HEK293 (cell line): ENCODE measurements around the gene ALG12.

Experiments
- BCL11A ChIP-seq: fragments of 450-650 bp; formaldehyde crosslinking; IDR thresholded peaks from 2 replicates; pipeline ENCODE4 v1.5.1; 2016; ENCODE audit warnings: low read depth, missing biosample characterization, missing genetic modification characterization
- CTCF ChIP-seq: fragments of 450-650 bp; formaldehyde crosslinking; IDR thresholded peaks from 2 replicates; pipeline ENCODE4 v1.5.1; 2016; ENCODE audit warnings: missing biosample characterization, missing genetic modification characterization
- GFI1B ChIP-seq: fragments of 450-650 bp; formaldehyde crosslinking; IDR thresholded peaks from 2 replicates; pipeline ENCODE4 v1.5.1; 2016; ENCODE audit warnings: missing biosample characterization, missing genetic modification characterization
- GLI4 ChIP-seq: fragments of 450-650 bp; formaldehyde crosslinking; IDR thresholded peaks from 2 replicates; pipeline ENCODE4 v1.5.1; 2016; ENCODE audit warnings: missing biosample characterization, missing genetic modification characterization
- MEIS1 ChIP-seq: sonication (generic); formaldehyde crosslinking; IDR thresholded peaks from 2 replicates; pipeline ENCODE4 v1.8.1; 2022; ENCODE audit warnings: missing genetic modification reagents, mild to moderate bottlenecking, borderline replicate concordance
- SCRT1 ChIP-seq: fragments of 450-650 bp; formaldehyde crosslinking; IDR thresholded peaks from 2 replicates; pipeline ENCODE4 v1.5.1; 2016; ENCODE audit warnings: missing biosample characterization, missing genetic modification characterization, borderline replicate concordance
- WT1 ChIP-seq: fragments of 450-650 bp; formaldehyde crosslinking; IDR thresholded peaks from 2 replicates; pipeline ENCODE4 v1.5.1; 2016; ENCODE audit warnings: missing biosample characterization, missing genetic modification characterization
- ZBTB10 ChIP-seq: fragments of 450-650 bp; formaldehyde crosslinking; IDR thresholded peaks from 2 replicates; pipeline ENCODE4 v1.5.1; 2016; ENCODE audit warnings: missing biosample characterization, missing genetic modification characterization
- ZBTB17 ChIP-seq: fragments of 450-650 bp; formaldehyde crosslinking; IDR thresholded peaks from 2 replicates; pipeline ENCODE4 v1.5.1; 2016; ENCODE audit warnings: missing biosample characterization, missing genetic modification characterization
- ZFHX2 ChIP-seq: fragments of 450-650 bp; formaldehyde crosslinking; conservative IDR thresholded peaks from 2 replicates; pipeline ENCODE4 v1.5.1; 2016; ENCODE audit warnings: missing biosample characterization, missing genetic modification characterization
- ZFP3 ChIP-seq: fragments of 450-650 bp; formaldehyde crosslinking; IDR thresholded peaks from 2 replicates; pipeline ENCODE4 v1.5.1; 2016; ENCODE audit warnings: low read depth, missing biosample characterization, missing genetic modification characterization
- ZNF133 ChIP-seq: fragments of 450-650 bp; formaldehyde crosslinking; IDR thresholded peaks from 2 replicates; pipeline ENCODE4 v1.5.1; 2016; ENCODE audit warnings: missing biosample characterization, missing genetic modification characterization
- ZNF174 ChIP-seq: fragments of 450-650 bp; formaldehyde crosslinking; IDR thresholded peaks from 2 replicates; pipeline ENCODE4 v1.5.0; 2017; ENCODE audit warnings: missing biosample characterization, mild to moderate bottlenecking, missing genetic modification characterization
- ZNF214 ChIP-seq: fragments of 450-650 bp; formaldehyde crosslinking; IDR thresholded peaks from 2 replicates; pipeline ENCODE4 v1.5.1; 2017; ENCODE audit warnings: missing biosample characterization, mild to moderate bottlenecking, missing genetic modification characterization, borderline replicate concordance
- ZNF280C ChIP-seq: fragments of 450-650 bp; formaldehyde crosslinking; IDR thresholded peaks from 2 replicates; pipeline ENCODE4 v1.5.1; 2016; ENCODE audit warnings: missing biosample characterization, missing genetic modification characterization
- ZNF280D ChIP-seq: fragments of 450-650 bp; formaldehyde crosslinking; IDR thresholded peaks from 2 replicates; pipeline ENCODE4 v1.5.1; 2016; ENCODE audit warnings: missing biosample characterization, missing genetic modification characterization
- ZNF366 ChIP-seq: fragments of 450-650 bp; formaldehyde crosslinking; conservative IDR thresholded peaks from 2 replicates; pipeline ENCODE4 v1.5.1; 2016; ENCODE audit warnings: missing biosample characterization, missing genetic modification characterization
- ZNF473 ChIP-seq: fragments of 450-650 bp; formaldehyde crosslinking; IDR thresholded peaks from 2 replicates; pipeline ENCODE4 v1.5.1; 2017; ENCODE audit warnings: missing biosample characterization, missing genetic modification characterization
- ZNF513 ChIP-seq: fragments of 450-650 bp; IDR thresholded peaks from 2 replicates; pipeline ENCODE4 v1.5.1; 2018; ENCODE audit warnings: missing biosample characterization, missing genetic modification characterization
- ZNF530 ChIP-seq: fragments of 450-650 bp; formaldehyde crosslinking; IDR thresholded peaks from 2 replicates; pipeline ENCODE4 v1.5.1; 2016; ENCODE audit warnings: low read depth, missing biosample characterization, missing genetic modification characterization
- ZNF544 ChIP-seq: fragments of 450-650 bp; formaldehyde crosslinking; IDR thresholded peaks from 2 replicates; pipeline ENCODE4 v1.5.0; 2017; ENCODE audit warnings: missing biosample characterization, missing genetic modification characterization
- ZNF548 ChIP-seq: fragments of 450-650 bp; formaldehyde crosslinking; IDR thresholded peaks from 2 replicates; pipeline ENCODE4 v1.5.1; 2016; ENCODE audit warnings: missing biosample characterization, missing genetic modification characterization
- ZNF561 ChIP-seq: fragments of 450-650 bp; IDR thresholded peaks from 2 replicates; pipeline ENCODE4 v1.5.1; 2018; ENCODE audit warnings: missing biosample characterization, missing genetic modification characterization, borderline replicate concordance
- ZNF677 ChIP-seq: fragments of 450-650 bp; IDR thresholded peaks from 2 replicates; pipeline ENCODE4 v1.5.0; 2018; ENCODE audit warnings: missing biosample characterization, mild to moderate bottlenecking, missing genetic modification characterization, moderate library complexity
- ZNF701 ChIP-seq: fragments of 450-650 bp; formaldehyde crosslinking; IDR thresholded peaks from 2 replicates; pipeline ENCODE4 v1.5.1; 2016; ENCODE audit warnings: missing biosample characterization, missing genetic modification characterization
- ZNF704 ChIP-seq: fragments of 450-650 bp; formaldehyde crosslinking; IDR thresholded peaks from 2 replicates; pipeline ENCODE4 v1.5.1; 2016; ENCODE audit warnings: missing biosample characterization, missing genetic modification characterization
- ZNF768 ChIP-seq: fragments of 450-650 bp; formaldehyde crosslinking; IDR thresholded peaks from 2 replicates; pipeline ENCODE4 v1.5.1; 2018; ENCODE audit warnings: missing biosample characterization, mild to moderate bottlenecking, missing genetic modification characterization
- ZNF777 ChIP-seq: fragments of 450-650 bp; formaldehyde crosslinking; IDR thresholded peaks from 2 replicates; pipeline ENCODE4 v1.5.1; 2017; ENCODE audit warnings: missing biosample characterization, missing genetic modification characterization, borderline replicate concordance

ALG12 gene

GRCh38 chr22:49962012-49962750 lies 43.9 kb upstream of the ALG12 start (continued):
- TF ChIP-seq ZBTB10 (tag by site-specific recombination) (peak; percentile 87), ZNF777 (tag by site-specific recombination) (no peak; the same call in 1 of the 2 replicates), ZFHX2 (peak; percentile 98), ZNF561 (tag by site-specific recombination) (no peak), ZNF768 (tag by site-specific recombination) (no peak), ZBTB17 (no peak), ZNF701 (tag by site-specific recombination) (no peak), ZNF530 (tag by site-specific recombination) (no peak), ZNF366 (tag by site-specific recombination) (no peak), ZNF704 (tag by site-specific recombination) (no peak), ZNF548 (tag by site-specific recombination) (no peak), ZFP3 (tag by site-specific recombination) (no peak), ZNF544 (tag by site-specific recombination) (no peak), WT1 (peak; percentile 61), ZNF214 (tag by site-specific recombination) (no peak), GLI4 (no peak), ZNF133 (no peak), ZNF280C (no peak), BCL11A (tag by site-specific recombination) (no peak), SCRT1 (tag by site-specific recombination) (no peak), CTCF (peak; percentile 13; the same call in 1 of the 2 replicates), ZNF473 (no peak), ZNF174 (tag by site-specific recombination) (no peak), MEIS1 (CRISPR knock-in tag) (no peak), GFI1B (tag by site-specific recombination) (no peak), ZNF677 (tag by site-specific recombination) (no peak), ZNF513 (tag by site-specific recombination) (no peak; the same call in 1 of the 2 replicates), ZNF280D (tag by site-specific recombination) (no peak)
